HepG2 (cell line): ENCODE data around the gene ASIC3.

Experiments used
- AGO2 ChIP-seq: fragments of 200-400 bp; formaldehyde crosslinking; optimal IDR thresholded peaks from 2 replicates; pipeline ENCODE3; 2017; ENCODE audit warnings: mild to moderate bottlenecking, low read depth, low read length, moderate library complexity
- ARHGAP35 ChIP-seq: sonication (generic); formaldehyde crosslinking; IDR thresholded peaks from 2 replicates; pipeline ENCODE4 v1.9.0; 2022; ENCODE audit warnings: mild to moderate bottlenecking, inconsistent platforms, moderate library complexity, missing genetic modification reagents, borderline replicate concordance
- ATF3 ChIP-seq: sonication (generic); formaldehyde crosslinking; IDR thresholded peaks from 2 replicates; pipeline ENCODE4 v1.4.0; 2020; ENCODE audit warnings: missing genetic modification reagents
- CBX2 ChIP-seq, 2 experiments: fragments of 200-600 bp in 1 of 2; sonication (generic); formaldehyde crosslinking in 1 of 2; IDR thresholded peaks; 2 replicates each; pipeline versions ENCODE4 v1.7.0 to v1.8.1; 2018 to 2022; ENCODE audit warnings: low read depth in 2 of 2, low read length in 1 of 2, mild to moderate bottlenecking in 1 of 2, missing genetic modification reagents in 1 of 2
- CTCF ChIP-seq: sonication (generic); formaldehyde crosslinking; IDR thresholded peaks from 2 replicates; pipeline ENCODE4 v1.5.0; 2020; ENCODE audit warnings: mild to moderate bottlenecking, missing genetic modification reagents, moderate library complexity
- DPF2 ChIP-seq: sonication (generic); formaldehyde crosslinking; IDR thresholded peaks from 2 replicates; pipeline ENCODE4 v1.4.0; 2020; ENCODE audit warnings: mild to moderate bottlenecking, low read depth, missing genetic modification reagents, borderline replicate concordance
- HDAC2 ChIP-seq: sonication (generic); formaldehyde crosslinking; IDR thresholded peaks from 2 replicates; pipeline ENCODE4 v1.4.0; 2020; ENCODE audit warnings: missing genetic modification reagents
- HNRNPUL1 ChIP-seq: fragments of 200-400 bp; formaldehyde crosslinking; IDR thresholded peaks from 2 replicates; pipeline ENCODE4 v1.6.1; 2017; ENCODE audit warnings: low read depth, mild to moderate bottlenecking, low read length, moderate library complexity
- ISX ChIP-seq: sonication (generic); formaldehyde crosslinking; conservative IDR thresholded peaks from 2 replicates; pipeline ENCODE4 v1.5.0; 2020; ENCODE audit warnings: missing genetic modification reagents
- TEAD3 ChIP-seq: optimal IDR thresholded peaks from 2 replicates; pipeline ENCODE3; 2016; ENCODE audit warnings: borderline replicate concordance
- ZBTB38 ChIP-seq: sonication (generic); formaldehyde crosslinking; IDR thresholded peaks from 2 replicates; pipeline ENCODE4 v1.5.1; 2020; ENCODE audit warnings: mild to moderate bottlenecking, missing genetic modification reagents
- ZNF839 ChIP-seq: sonication (generic); formaldehyde crosslinking; IDR thresholded peaks from 2 replicates; pipeline ENCODE4 v1.4.0; 2020; ENCODE audit warnings: missing genetic modification reagents, mild to moderate bottlenecking, borderline replicate concordance
- ZSCAN29 ChIP-seq: sonication (generic); formaldehyde crosslinking; conservative IDR thresholded peaks from 2 replicates; pipeline ENCODE4 v1.4.0; 2020; ENCODE audit warnings: mild to moderate bottlenecking, missing genetic modification reagents

- no peak for TF ChIP-seq ATF3
- TF ChIP-seq DPF2 = no peak
- no peak for TF ChIP-seq CBX2 (IDR thresholded peaks at IDR 0.05; ENCODE audit: low read depth, low read length)
- no peak for TF ChIP-seq CBX2 (CRISPR knock-in tag; IDR thresholded peaks at IDR 0.05; ENCODE audit: low read depth)
- no peak for TF ChIP-seq CTCF
- no peak for TF ChIP-seq ZNF839 (CRISPR knock-in tag)
- TF ChIP-seq ISX (CRISPR knock-in tag) = no peak
- no peak for TF ChIP-seq AGO2
- no peak for TF ChIP-seq HNRNPUL1
- TF ChIP-seq TEAD3 (CRISPR knock-in tag) = no peak
- TF ChIP-seq ARHGAP35 = no peak
- TF ChIP-seq HDAC2 (CRISPR knock-in tag) = no peak
- TF ChIP-seq ZSCAN29 = no peak
- no peak for TF ChIP-seq ZBTB38
Observed at GRCh38 chr7:151064993-151065392, 16.7 kb downstream of the ASIC3 start.
